Parathyroid adenoma (tissue), 2 donors: ENCODE measurements around the gene RPL3.

ENCODE experiments used
- H2AFZ ChIP-seq: fragments of 300-600 bp; sonication (generic); one replicate; pipeline ENCODE4 v1.7.0; 2017; ENCODE audit warnings: antibody characterized with exemption, mild to moderate bottlenecking
- H3K27ac ChIP-seq: fragments of 300-600 bp; sonication (generic); one replicate; pipeline ENCODE4 v1.7.0; 2017
- H3K27me3 ChIP-seq: fragments of 300-600 bp; sonication (generic); one replicate; pipeline ENCODE4 v1.7.0; 2017; ENCODE audit warnings: low read length; ENCODE audit not compliant: control insufficient read depth, insufficient read depth
- H3K36me3 ChIP-seq: fragments of 300-600 bp; sonication (generic); one replicate; pipeline ENCODE4 v1.7.0; 2017; ENCODE audit warnings: low read length; ENCODE audit not compliant: control insufficient read depth, insufficient read depth
- H3K4me1 ChIP-seq: fragments of 300-600 bp; sonication (generic); one replicate; pipeline ENCODE4 v1.7.0; 2017; ENCODE audit warnings: control low read depth
- H3K4me2 ChIP-seq: fragments of 300-600 bp; sonication (generic); one replicate; pipeline ENCODE4 v1.7.0; 2017; ENCODE audit warnings: low read length
- H3K4me3 ChIP-seq: fragments of 300-600 bp; sonication (generic); one replicate; pipeline ENCODE4 v1.7.0; 2017; ENCODE audit warnings: low read depth, low read length
- H3K79me2 ChIP-seq: fragments of 300-600 bp; sonication (generic); one replicate; pipeline ENCODE4 v1.7.0; 2017; ENCODE audit warnings: control low read depth
- H3K9ac ChIP-seq: fragments of 300-600 bp; sonication (generic); one replicate; pipeline ENCODE4 v1.7.0; 2017; ENCODE audit warnings: mild to moderate bottlenecking
- H3K9me3 ChIP-seq: fragments of 300-600 bp; sonication (generic); one replicate; pipeline ENCODE4 v1.7.0; 2017; ENCODE audit warnings: low read length; ENCODE audit not compliant: control insufficient read depth
- CTCF ChIP-seq: fragments of 300-600 bp; sonication (generic); IDR thresholded peaks from one replicate; pipeline ENCODE4 v1.7.0; 2017; ENCODE audit warnings: antibody characterized with exemption, mild to moderate bottlenecking
- donor health status: primary hyperparathyroidism.

Gene RPL3

GRCh38 chr22:39294571-39295468 is 24.6 kb downstream of the RPL3 start:
- no peak for TF ChIP-seq CTCF
- Histone ChIP-seq H3K4me3 (peak overlapping the region; percentile 59), H3K27ac (peak overlapping the region; percentile 97), H3K36me3 (no peaks in the 10 kb centered on the region), H3K9me3 (no peaks in the 10 kb centered on the region), H3K4me2 (peak overlapping the region; percentile 83), H3K9ac (no peak overlapping the region), H3K4me1 (peaks cover 33% of the 10 kb centered on the region), H2AFZ (no peak overlapping the region), H3K79me2 (no peaks in the 10 kb centered on the region), H3K27me3 (no peaks in the 10 kb centered on the region)

DNA sequence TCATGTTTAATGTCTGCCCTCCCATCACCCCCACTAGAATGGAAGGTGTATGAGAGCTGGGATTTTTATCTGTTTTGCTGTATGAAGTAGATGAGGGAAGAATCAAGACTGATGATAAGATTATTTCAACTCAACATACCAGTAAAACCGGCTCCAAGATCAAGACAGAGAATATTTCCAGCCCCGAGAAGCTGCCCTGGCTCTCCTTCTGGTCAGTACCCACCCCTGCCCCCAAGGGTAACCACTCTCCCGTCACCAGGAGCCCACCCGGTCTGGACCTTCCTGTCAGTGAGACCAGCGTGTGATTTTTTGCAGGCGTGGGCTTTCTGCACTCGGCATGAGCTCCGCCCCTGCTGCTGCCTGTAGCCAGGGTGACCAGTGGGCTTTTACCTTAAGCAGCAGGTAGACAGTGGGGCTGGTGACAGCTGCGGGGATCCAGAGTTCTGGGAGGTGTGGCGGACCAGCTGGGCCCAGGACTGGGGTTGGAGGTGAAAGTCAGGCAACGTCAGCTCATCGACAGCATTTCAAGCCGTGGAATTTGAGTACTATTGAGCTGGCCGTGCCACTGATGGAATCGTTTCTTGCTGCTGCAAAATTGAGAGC is 25.6 kb downstream of the RPL3 start:
- H2AFZ ChIP-seq, result peak overlapping the region; percentile 50
- H3K27ac ChIP-seq, result peak overlapping the region; percentile 97
- H3K4me2 ChIP-seq, result peak overlapping the region; percentile 83
- TF ChIP-seq CTCF, result no peak
- H3K4me1 ChIP-seq, result peaks cover 33% of the 10 kb centered on the region
- no peak overlapping the region for H3K9ac ChIP-seq
- no peaks in the 10 kb centered on the region for H3K79me2 ChIP-seq
- H3K9me3 ChIP-seq, result no peaks in the 10 kb centered on the region
- peak overlapping the region; percentile 59 for H3K4me3 ChIP-seq
- no peaks in the 10 kb centered on the region for H3K27me3 ChIP-seq
- H3K36me3 ChIP-seq, result no peaks in the 10 kb centered on the region

DNA sequence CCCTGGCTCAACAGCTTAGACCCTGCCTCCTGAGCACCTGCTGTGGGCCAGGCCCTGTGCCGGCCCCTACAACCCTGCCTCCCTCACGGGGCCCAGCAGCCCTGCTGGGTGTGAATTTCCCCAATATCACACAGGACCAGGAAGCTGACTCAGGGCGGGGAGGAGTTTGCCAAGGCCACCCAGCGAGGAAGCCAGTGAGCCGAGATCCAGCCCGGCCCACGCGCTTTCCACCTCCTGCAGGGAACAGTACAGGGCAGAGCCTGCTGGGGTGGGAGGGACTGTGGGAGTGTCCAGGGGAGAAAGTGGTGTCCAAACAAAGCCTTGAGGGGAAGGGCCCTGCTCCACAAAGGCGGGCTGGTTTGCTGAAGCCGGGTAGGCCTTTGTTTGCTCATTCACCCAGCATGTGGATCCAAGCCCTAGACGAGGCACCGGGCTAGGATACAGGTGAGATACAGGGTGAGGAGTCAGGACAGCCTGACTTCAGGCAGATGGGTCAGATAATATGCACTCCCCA is 26.8 kb downstream of the RPL3 start:
- Histone ChIP-seq H3K27me3 (no peaks in the 10 kb centered on the region), H2AFZ (peak overlapping the region; percentile 64), H3K9ac (no peak overlapping the region), H3K36me3 (no peaks in the 10 kb centered on the region), H3K4me2 (peak overlapping the region; percentile 43), H3K4me3 (peak overlapping the region; percentile 20), H3K79me2 (no peaks in the 10 kb centered on the region), H3K27ac (peak overlapping the region; percentile 97), H3K9me3 (no peaks in the 10 kb centered on the region), H3K4me1 (peaks cover 34% of the 10 kb centered on the region)
- TF ChIP-seq CTCF, result no peak

DNA sequence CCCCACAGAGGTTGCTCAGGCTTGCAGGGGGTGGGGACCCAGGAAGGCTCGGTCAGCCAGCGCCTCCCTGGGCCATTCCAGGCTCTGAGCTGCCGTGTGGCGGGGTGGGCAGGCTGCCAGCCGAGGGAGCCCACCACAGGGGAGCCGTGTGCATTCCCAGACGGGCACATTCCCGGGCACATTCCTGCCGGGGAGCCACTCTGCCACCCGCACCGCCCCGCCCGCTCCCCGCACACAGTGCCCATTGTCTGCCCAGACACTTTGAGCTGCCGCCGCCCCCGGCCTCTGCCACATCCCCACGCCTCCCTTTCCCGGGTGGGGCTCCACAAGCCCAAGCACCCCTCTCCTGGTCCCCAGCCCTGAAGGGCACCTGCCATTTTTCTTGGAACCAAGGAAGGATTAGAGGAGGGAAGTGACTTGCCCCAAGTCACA is 27.4 kb downstream of the RPL3 start:
- H3K4me3 ChIP-seq, result peak overlapping the region; percentile 20
- no peak for TF ChIP-seq CTCF
- peaks cover 35% of the 10 kb centered on the region for H3K4me1 ChIP-seq
- peak overlapping the region; percentile 43 for H3K4me2 ChIP-seq
- H3K27me3 ChIP-seq, result no peaks in the 10 kb centered on the region
- H3K36me3 ChIP-seq, result no peaks in the 10 kb centered on the region
- H3K9ac ChIP-seq, result no peak overlapping the region
- H3K79me2 ChIP-seq, result no peaks in the 10 kb centered on the region
- H2AFZ ChIP-seq, result peak overlapping the region; percentile 64
- H3K27ac ChIP-seq, result peak overlapping the region; percentile 97
- H3K9me3 ChIP-seq, result no peaks in the 10 kb centered on the region
